HG03039 (cell line): Measurements from ENCODE around the gene PCSK6.

Experiments
- ATAC-seq: cut with Tn5 transposase; IDR thresholded peaks from one replicate; pipeline ENCODE4 v1.9.1; 2021; ENCODE audit warnings: mild to moderate bottlenecking, moderate library complexity; ENCODE audit not compliant: unreplicated experiment

PCSK6 gene

GRCh38 chr15:101316529-101316928 is 173.0 kb downstream of the PCSK6 start:
- no peak for ATAC-seq

DNA sequence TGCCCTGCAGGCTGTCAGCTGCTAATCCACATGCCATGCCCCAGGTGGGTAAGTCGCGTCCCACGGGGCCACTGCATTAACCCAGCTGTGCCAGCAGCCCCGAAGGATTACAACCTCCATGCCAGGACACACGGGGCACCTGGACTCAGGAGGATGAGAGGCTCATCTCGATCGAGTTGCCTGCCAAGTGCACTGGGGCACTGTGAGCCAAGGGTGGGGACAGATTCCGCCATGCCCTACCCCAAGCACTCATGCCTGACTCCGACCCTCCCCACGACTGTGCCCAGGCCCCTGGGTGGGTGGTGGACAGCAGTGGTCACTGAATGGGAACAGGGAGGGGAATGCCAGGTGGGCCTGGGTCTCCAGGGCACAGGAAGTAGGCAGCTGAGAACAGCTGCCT is 173.8 kb downstream of the PCSK6 start:
- ATAC-seq = no peak

GRCh38 chr15:101314336-101315125 is 175.0 kb downstream of the PCSK6 start:
- ATAC-seq = no peak

DNA sequence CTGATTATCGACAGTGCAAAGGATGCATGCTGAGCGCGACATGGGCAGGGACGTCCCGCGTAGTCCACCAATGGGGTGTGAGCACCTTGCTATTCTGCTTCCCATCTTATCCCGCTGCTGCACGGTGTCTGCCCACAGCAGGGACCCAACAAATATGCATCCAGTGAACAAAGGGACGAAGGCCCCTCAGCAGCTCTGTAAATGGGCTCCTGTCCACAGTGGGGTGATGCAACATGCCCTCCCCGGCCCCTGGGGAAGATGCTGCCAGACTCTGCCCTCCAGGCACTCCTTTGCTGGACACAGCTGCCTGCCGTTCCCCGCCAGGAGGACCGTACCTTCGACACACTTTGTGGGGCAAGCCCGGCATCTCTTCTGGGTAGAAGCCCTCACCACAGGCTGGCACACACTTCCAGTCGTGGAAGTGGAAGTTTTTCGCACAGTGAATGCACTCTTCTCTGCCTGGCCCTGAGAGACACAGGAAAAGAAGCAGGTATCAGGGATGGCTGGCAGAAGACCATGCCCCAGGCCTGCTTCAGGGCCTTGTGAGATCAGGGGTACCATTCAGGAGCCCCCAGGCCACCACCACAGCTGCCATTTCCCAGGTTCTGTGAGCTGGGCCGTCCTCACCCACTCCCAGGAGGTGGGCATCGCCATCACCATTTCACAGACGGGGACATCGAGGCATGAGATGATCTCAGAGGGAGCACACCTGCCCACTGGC is 176.3 kb downstream of the PCSK6 start:
- no peak for ATAC-seq

- ATAC-seq = no peak
These were observed 179.0 kb downstream of the PCSK6 start for GRCh38 chr15:101310508-101310907.

DNA sequence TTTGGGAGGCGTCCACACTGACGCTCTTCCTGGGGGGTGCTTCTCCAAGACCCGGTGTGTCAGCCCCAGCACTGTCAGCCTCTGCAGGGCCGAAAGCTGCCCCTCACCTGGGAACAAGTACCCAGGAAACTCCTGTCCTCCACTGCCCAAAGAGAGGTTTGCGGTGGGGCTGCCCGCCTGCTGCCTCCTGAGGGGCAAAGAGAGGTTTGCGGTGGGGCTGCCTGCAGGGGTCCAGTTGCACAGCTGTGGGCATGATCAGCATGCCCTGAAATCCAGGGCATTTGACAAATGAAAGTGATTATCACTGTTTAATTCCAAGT is 179.4 kb downstream of the PCSK6 start:
- ATAC-seq = no peak

GRCh38 chr15:101309436-101310160 is 179.9 kb downstream of the PCSK6 start:
- ATAC-seq = no peak

- ATAC-seq = no peak
These were observed 180.7 kb downstream of the PCSK6 start for GRCh38 chr15:101308604-101309435.

DNA sequence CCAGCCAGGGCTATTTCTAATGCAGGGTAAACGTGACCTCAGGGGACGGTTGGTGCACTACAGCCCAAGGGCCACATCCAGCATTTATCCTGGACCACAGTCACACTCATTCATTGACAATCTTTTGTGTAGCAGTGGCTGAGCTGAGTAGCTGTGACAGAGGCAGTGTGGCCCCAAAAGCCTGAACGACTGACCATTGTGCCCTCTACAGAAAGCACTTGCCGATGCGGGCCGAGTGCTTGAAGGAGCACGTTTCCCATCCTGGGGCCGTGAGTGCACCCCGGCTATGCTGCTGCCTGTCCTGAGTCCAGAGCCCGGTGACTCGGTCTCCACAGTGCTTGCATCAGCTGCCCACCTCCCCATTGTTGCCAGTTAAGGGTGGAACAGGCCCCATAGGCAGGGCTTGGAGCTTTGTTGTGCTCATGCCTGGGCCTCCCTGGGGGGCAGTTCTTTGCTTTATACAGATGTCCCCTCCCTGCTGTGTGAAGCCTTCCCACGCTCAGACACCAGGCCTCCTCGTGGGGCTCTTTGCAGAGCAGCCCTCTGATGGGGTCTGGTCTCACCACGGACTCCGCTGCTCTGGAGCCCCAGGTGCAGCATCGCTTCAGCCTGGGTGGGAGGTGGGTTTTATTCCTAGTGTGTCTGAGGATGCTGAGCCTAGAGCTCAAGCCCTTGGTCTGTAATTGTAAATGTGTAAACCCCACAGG is 181.5 kb downstream of the PCSK6 start:
- ATAC-seq = no peak

DNA sequence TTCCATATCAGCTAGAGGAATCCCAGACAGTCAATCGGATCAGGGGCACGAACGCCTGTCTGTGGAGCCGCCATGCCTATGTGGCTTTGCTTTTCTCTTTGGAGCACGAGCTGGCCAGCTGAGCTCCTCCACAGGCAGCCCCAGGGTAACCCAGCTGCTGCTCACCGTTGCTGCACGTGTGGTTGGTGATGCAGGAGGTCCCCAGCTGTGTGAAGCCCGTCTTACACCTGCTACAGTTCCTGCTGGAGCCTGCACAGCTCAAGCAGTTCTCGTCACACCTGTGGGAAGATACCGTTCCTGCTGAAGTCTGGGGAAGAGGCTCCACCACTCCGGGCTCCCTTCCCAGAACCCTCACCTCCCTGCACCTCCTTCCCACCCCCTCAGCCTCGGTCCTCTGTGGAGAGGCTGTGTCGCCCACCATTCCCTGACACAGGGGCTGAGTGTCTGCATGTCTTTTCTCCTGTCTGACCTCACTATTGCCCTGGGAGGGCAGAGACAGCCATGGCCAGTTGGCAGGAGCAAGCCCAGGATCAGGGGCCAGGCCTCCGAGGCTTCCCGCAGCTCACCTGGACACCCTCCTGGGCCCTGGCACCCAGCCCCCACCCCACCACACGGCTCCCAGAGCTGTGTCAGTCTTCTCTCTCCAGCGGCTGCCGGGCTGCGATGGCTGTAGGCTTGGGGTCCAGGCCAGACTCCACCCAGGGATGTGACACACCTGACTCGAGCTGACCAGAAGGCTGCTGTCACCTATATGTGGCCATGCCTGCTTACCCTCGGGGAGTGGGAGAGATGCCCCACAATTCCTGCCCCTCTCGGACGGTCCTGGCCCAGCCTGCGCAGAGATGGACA is 182.2 kb downstream of the PCSK6 start:
- no peak for ATAC-seq

DNA sequence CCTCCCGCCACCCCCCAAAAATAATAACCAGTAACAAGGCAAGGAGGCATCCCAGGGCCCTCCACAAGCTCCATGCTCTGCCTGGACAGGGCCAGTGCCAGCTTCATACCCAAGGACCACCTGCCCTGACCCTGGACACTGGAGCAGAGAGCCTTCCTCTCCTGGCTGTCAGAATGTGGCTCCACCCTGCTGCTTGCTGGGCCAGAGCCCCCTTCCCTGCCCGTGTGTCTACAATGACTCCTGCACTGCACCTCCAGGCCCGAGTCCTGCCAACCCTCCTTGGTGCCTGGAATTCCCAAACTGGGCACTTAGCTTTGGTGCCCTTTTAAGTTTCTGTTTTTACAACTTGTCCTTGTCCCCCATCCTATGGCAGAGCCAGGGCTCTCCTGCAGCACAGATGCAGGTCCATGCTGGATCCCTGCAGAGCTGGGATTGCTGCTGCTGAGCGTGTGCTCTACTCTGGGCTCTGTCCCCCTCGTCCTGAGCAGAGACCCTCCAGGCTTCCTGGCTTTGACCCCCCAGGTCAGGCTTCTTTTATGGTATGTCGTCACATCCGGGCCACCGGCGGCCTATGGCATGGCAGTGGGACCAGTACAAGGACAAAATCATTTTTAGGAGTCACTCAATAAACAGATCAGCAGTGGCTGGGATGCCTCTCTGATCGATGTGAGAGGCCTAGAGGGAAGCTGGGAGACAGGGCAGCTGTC is 183.0 kb downstream of the PCSK6 start:
- ATAC-seq = no peak

DNA sequence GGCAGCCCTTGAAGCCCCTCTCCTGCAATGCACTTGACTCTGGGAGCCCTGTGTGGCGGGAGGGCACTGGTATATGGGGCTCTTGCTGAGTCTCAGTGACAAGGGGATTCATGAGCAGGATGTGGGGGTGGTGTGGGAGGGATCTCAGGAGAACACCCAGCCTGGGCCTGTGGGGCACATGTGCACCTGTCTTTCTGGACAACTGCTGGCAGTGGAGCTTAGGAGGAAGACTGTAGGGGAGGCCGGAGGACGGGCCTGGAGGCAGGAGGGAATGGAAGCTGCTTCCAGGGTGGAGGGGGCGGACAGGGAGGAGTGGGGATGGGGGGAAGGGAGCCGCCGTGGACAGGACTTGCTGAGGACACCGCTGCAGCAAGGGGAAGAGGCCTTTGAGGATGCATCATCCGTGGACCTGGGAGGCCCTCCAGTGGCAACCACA is 183.7 kb downstream of the PCSK6 start:
- no peak for ATAC-seq

DNA sequence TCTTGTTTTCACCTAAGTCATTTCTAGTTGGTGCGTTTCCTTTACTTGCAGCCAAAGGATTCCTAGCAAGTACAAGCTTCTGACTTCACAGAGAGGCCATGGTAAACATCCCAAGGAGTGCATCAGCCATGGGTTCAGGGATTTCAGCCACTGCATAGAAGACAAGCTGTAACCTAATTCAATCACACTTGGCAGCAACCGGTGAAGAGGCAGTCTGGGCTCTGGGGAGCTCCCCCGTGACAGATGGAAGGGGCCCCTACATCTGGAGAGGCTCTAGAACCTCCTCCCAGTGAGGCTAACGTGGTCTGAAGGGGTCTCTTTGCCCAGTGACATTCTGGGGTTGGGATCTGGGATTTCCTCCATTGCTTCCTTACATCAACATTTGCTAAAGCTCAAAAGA is 186.1 kb downstream of the PCSK6 start:
- ATAC-seq = no peak

DNA sequence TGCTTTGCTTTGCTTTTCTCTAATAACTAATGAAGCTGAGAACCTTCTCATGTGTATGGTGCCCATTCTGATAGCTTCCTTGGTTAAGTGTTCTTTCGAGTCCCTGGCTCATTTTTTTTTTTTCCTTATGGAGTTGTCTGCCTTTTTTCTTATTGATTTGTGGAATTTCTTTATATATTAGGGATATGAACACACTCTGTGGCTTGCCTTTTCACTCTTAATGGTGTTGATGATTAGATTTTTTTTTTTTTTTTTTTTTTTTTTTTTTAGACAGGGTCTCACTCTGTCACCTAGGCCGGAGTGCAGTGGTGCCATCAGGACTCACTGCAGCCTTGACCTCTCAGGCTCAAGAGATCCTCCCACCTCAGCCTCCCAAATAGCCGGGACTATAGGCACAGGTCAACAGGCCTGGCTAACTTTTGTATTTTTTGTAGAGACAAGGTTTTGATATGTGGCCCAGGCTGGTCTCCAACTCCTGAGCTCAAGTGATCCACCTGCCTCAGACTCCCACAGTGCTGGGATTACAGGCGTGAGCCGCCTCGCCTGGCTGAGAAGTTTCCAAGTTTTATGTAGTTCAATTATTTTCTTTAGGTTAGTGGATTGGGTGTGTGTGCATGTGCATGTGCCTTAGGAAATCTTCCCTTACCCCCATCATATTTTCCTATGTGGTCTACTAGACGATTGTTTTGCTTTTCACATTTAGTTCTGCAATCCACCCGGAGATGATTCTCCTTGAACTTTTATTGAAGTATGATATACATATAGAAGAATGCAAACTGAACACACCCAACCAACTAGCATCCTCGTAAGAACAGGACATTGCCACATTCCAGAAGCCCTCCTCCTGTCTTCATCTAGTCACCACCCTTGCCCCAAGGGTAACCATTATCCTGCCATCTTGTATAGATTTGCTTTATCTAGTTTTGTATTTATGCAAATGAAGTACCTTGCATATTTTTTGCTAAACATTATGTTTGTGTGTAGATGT is 192.8 kb downstream of the PCSK6 start:
- ATAC-seq = no peak

GRCh38 chr15:101295607-101296161 is 193.8 kb downstream of the PCSK6 start:
- no peak for ATAC-seq

GRCh38 chr15:101294731-101295606 is 194.5 kb downstream of the PCSK6 start, which contains the start of gene SNRPA1:
SNRPA1 (minus strand) TSS chr15:101295248; CDS start chr15:101295178, 70 bp downstream.
- ATAC-seq = peak; percentile 83
